H9 (cell line): ENCODE results near the gene LIMS2. TPM values are rescaled to one million over a fixed set of nuclear protein-coding genes. Genes with fewer than 3 reads are reported as not detected.
A peak's percentile ranks its signal among the peaks of the same experiment; 100 is the strongest.

ENCODE experiments used
- DNase-seq: peaks from one replicate; pipeline ENCODE4 v3.0.0-alpha.2; 2017
- H2AFZ ChIP-seq: one replicate; pipeline ENCODE4 v1.6.1; 2013; ENCODE audit warnings: mild to moderate bottlenecking, low read length, control low read depth, moderate library complexity
- H2AK5ac ChIP-seq: 2 replicates; pipeline ENCODE4 v1.6.1; 2013; ENCODE audit warnings: low read length, control low read depth, mixed read lengths; ENCODE audit not compliant: insufficient read length
- H2BK120ac ChIP-seq: one replicate; pipeline ENCODE4 v1.6.1; 2013; ENCODE audit warnings: low read depth, mild to moderate bottlenecking, low read length, control low read depth, inconsistent platforms; ENCODE audit not compliant: poor library complexity, severe bottlenecking
- H2BK12ac ChIP-seq: 2 replicates; pipeline ENCODE4 v1.6.1; 2013; ENCODE audit warnings: low read length, control low read depth, mixed read lengths, low read depth; ENCODE audit not compliant: insufficient read length
- H2BK15ac ChIP-seq: 2 replicates; pipeline ENCODE4 v1.6.1; 2013; ENCODE audit warnings: low read depth, low read length, control low read depth
- H2BK20ac ChIP-seq: one replicate; pipeline ENCODE4 v1.6.1; 2013; ENCODE audit warnings: low read depth, mild to moderate bottlenecking, low read length, control low read depth, inconsistent platforms; ENCODE audit not compliant: poor library complexity, severe bottlenecking
- H2BK5ac ChIP-seq: 2 replicates; pipeline ENCODE4 v1.6.1; 2013; ENCODE audit warnings: low read length, control low read depth, mixed read lengths; ENCODE audit not compliant: insufficient read length
- H3K14ac ChIP-seq: 2 replicates; pipeline ENCODE4 v1.6.1; 2013; ENCODE audit warnings: low read length, control low read depth; ENCODE audit not compliant: insufficient read depth
- H3K18ac ChIP-seq: 2 replicates; pipeline ENCODE4 v1.6.1; 2013; ENCODE audit warnings: low read depth, mild to moderate bottlenecking, mixed read lengths, low read length, control low read depth; ENCODE audit not compliant: insufficient read length
- H3K23ac ChIP-seq: 2 replicates; pipeline ENCODE4 v1.6.1; 2013; ENCODE audit warnings: low read length, control low read depth, mixed read lengths, low read depth; ENCODE audit not compliant: insufficient read length
- H3K23me2 ChIP-seq: 2 replicates; pipeline ENCODE4 v1.6.1; 2013; ENCODE audit warnings: low read depth, mild to moderate bottlenecking, mixed read lengths, low read length, control low read depth; ENCODE audit not compliant: insufficient read length, poor library complexity, severe bottlenecking
- H3K27ac ChIP-seq: 2 replicates; pipeline ENCODE4 v1.5.1; 2013; ENCODE audit warnings: low read length, control low read depth, mixed read lengths, low read depth; ENCODE audit not compliant: insufficient read length
- H3K27me3 ChIP-seq: 2 replicates; pipeline ENCODE4 v1.6.1; 2013; ENCODE audit warnings: low read length, control low read depth, inconsistent platforms; ENCODE audit not compliant: insufficient read depth
- H3K4ac ChIP-seq: 2 replicates; pipeline ENCODE4 v1.6.1; 2013; ENCODE audit warnings: low read depth, mild to moderate bottlenecking, control low read depth, inconsistent platforms, low read length, moderate library complexity
- H3K4me1 ChIP-seq: 2 replicates; pipeline ENCODE4 v1.6.1; 2013; ENCODE audit warnings: low read length, control low read depth, inconsistent platforms; ENCODE audit not compliant: insufficient read depth
- H3K4me2 ChIP-seq: 2 replicates; pipeline ENCODE4 v1.6.1; 2013; ENCODE audit warnings: low read length, control low read depth, mixed read lengths; ENCODE audit not compliant: insufficient read length, insufficient read depth
- H3K56ac ChIP-seq: 2 replicates; pipeline ENCODE4 v1.6.1; 2013; ENCODE audit warnings: low read depth, mild to moderate bottlenecking, mixed read lengths, low read length, control low read depth; ENCODE audit not compliant: insufficient read length
- H3K79me1 ChIP-seq: 2 replicates; pipeline ENCODE4 v1.6.1; 2013; ENCODE audit warnings: low read depth, mild to moderate bottlenecking, moderate library complexity, low read length, control low read depth, inconsistent platforms; ENCODE audit not compliant: insufficient read depth, poor library complexity, severe bottlenecking
- H3K79me2 ChIP-seq: 2 replicates; pipeline ENCODE4 v1.6.1; 2013; ENCODE audit warnings: low read length, control low read depth, inconsistent platforms; ENCODE audit not compliant: insufficient read depth
- H3K9ac ChIP-seq: 2 replicates; pipeline ENCODE4 v1.6.1; 2013; ENCODE audit warnings: low read length, control low read depth, mixed read lengths; ENCODE audit not compliant: insufficient read length; ENCODE audit errors: extremely low read depth
- H3K9me3 ChIP-seq: one replicate; pipeline ENCODE4 v1.6.1; 2013; ENCODE audit warnings: low read depth, low read length, inconsistent platforms; ENCODE audit not compliant: control insufficient read depth
- H3T11ph ChIP-seq: one replicate; pipeline ENCODE4 v1.6.1; 2013; ENCODE audit warnings: mild to moderate bottlenecking, low read length, control low read depth, inconsistent platforms
- H4K20me1 ChIP-seq: one replicate; pipeline ENCODE4 v1.6.1; 2013; ENCODE audit not compliant: control insufficient read depth, insufficient read length, insufficient read depth
- H4K5ac ChIP-seq: 2 replicates; pipeline ENCODE4 v1.6.1; 2013; ENCODE audit warnings: low read depth, mild to moderate bottlenecking, mixed read lengths, low read length, control low read depth; ENCODE audit not compliant: insufficient read length
- H4K8ac ChIP-seq: replicated peaks from 2 replicates; pipeline ENCODE4 v1.6.1; 2013; ENCODE audit warnings: low read length, control low read depth, mixed read lengths, low read depth; ENCODE audit not compliant: insufficient read length
- H4K91ac ChIP-seq: 2 replicates; pipeline ENCODE4 v1.6.1; 2013; ENCODE audit warnings: low read depth, mild to moderate bottlenecking, moderate library complexity, mixed read lengths, low read length, control low read depth; ENCODE audit not compliant: insufficient read length
- H3K27ac Mint-ChIP-seq, 3 experiments: 2 replicates in 2 of 3; 3 replicates in 1 of 3; pipeline ENCODE4 v1.8.0; 2020 to 2021; ENCODE audit warnings: mixed read lengths in 3 of 3, mild to moderate bottlenecking in 1 of 3, moderate library complexity in 1 of 3
- H3K27me3 Mint-ChIP-seq: 2 replicates; pipeline ENCODE4 v1.8.0; 2021; ENCODE audit warnings: low read depth, mild to moderate bottlenecking, moderate library complexity, mixed read lengths
- H3K36me3 Mint-ChIP-seq, 3 experiments: 2 replicates in 2 of 3; 3 replicates in 1 of 3; pipeline ENCODE4 v1.8.0; 2020 to 2021; ENCODE audit warnings: low read depth in 3 of 3, mixed read lengths in 3 of 3; ENCODE audit not compliant: insufficient read depth in 1 of 3
- H3K4me1 Mint-ChIP-seq, 2 experiments: 2 replicates each; pipeline ENCODE4 v1.8.0; 2020; ENCODE audit warnings: mixed read lengths in 2 of 2
- H3K4me3 Mint-ChIP-seq, 2 experiments: 2 replicates in 1 of 2; 3 replicates in 1 of 2; pipeline ENCODE4 v1.8.0; 2020 to 2021; ENCODE audit warnings: mild to moderate bottlenecking in 2 of 2, mixed read lengths in 2 of 2, moderate library complexity in 1 of 2
- H3K9me3 Mint-ChIP-seq, 2 experiments: 2 replicates in 1 of 2; 3 replicates in 1 of 2; pipeline ENCODE4 v1.8.0; 2020; ENCODE audit warnings: mild to moderate bottlenecking in 2 of 2, mixed read lengths in 2 of 2, moderate library complexity in 1 of 2
- CTCF ChIP-seq: fragments of 200-600 bp; sonication (generic); conservative IDR thresholded peaks from 3 replicates; pipeline ENCODE4 v1.8.0; 2021; ENCODE audit warnings: antibody characterized with exemption, mild to moderate bottlenecking
- WGBS: extraction: QIAGEN DNeasy Blood & Tissue Kit; methylation state at CpG from one replicate; pipeline ENCODE4 v1.1.7; 2013; ENCODE audit warnings: missing lambda C conversion rate, low lambda C conversion rate, mixed read lengths; ENCODE audit not compliant: insufficient read length; ENCODE audit errors: extremely low coverage; 5-methylcytosine and 5-hydroxymethylcytosine counted together
- total RNA-seq: library from RNA; stranded (reverse); gene quantifications from 2 replicates; pipeline ENCODE4 v1.2.1, GENCODE V29; 2021

The LIMS2 gene
- total RNA-seq, 1 experiment from 2014 or later, result 5.9 TPM

- H3K4me1 ChIP-seq, result peaks cover 5% of the 10 kb centered on the region; the same call in 1 of the 2 replicates
- H2BK120ac ChIP-seq, result no peak overlapping the region
- no peak overlapping the region for H3K23ac ChIP-seq
- H4K5ac ChIP-seq, result no peak overlapping the region
- H3K9me3 ChIP-seq, result no peaks in the 10 kb centered on the region
- H2BK5ac ChIP-seq, result no peak overlapping the region
- H3K23me2 ChIP-seq, result peaks cover 5% of the 10 kb centered on the region
- H3K56ac ChIP-seq, result no peak overlapping the region
- no peaks in the 10 kb centered on the region for H3K79me1 ChIP-seq
- H2AFZ ChIP-seq, result no peak overlapping the region
- peaks cover 3% of the 10 kb centered on the region; the same call in 1 of the 2 replicates for H3K79me2 ChIP-seq
- H3K14ac ChIP-seq, result no peak overlapping the region
- DNase-seq, result peak; percentile 90
- no peak overlapping the region for H2BK15ac ChIP-seq
- H4K8ac ChIP-seq, result no peak overlapping the region
- peaks cover 0 to 26% (median 25%) of the 10 kb centered on the region in 3 experiments; a peak in 6 of 7 replicates for H3K36me3 Mint-ChIP-seq
- no peak overlapping the region for H4K91ac ChIP-seq
- H3K4ac ChIP-seq, result no peak overlapping the region
- H3K27me3 ChIP-seq, result no peaks in the 10 kb centered on the region
- H3K9me3 Mint-ChIP-seq, result peaks cover 0 to 4% of the 10 kb centered on the region in 2 experiments; a peak in 1 of 5 replicates
- H2AK5ac ChIP-seq, result no peak overlapping the region
- no peak overlapping the region for H3T11ph ChIP-seq
- H3K27ac ChIP-seq, result peak overlapping the region; percentile 8
- peak overlapping the region; percentile 62 for H3K4me2 ChIP-seq
- H2BK12ac ChIP-seq, result no peak overlapping the region
- TF ChIP-seq CTCF, result no peak; the same call in 1 of the 3 replicates
- H3K27ac Mint-ChIP-seq, result peak overlapping the region; percentile 95 to 99 (median 96)
- peaks cover 18 to 24% of the 10 kb centered on the region in 2 experiments for H3K4me1 Mint-ChIP-seq
- no peak overlapping the region for H2BK20ac ChIP-seq
- WGBS, result no CpG with 5 or more reads among the region's 17 CpGs
- H3K27me3 Mint-ChIP-seq, result peaks cover 14% of the 10 kb centered on the region
- peak overlapping the region; percentile 85 for H3K4me3 Mint-ChIP-seq
- peak overlapping the region; percentile 13 for H3K18ac ChIP-seq
- no peaks in the 10 kb centered on the region for H4K20me1 ChIP-seq
- H3K9ac ChIP-seq, result peak overlapping the region; percentile 15
These were observed 25.3 kb upstream of the LIMS2 start for GRCh38 chr2:127700527-127701192.
